NCI-H2081 treated with DMSO at 0.1 percent for 48 hours (cell line): ENCODE measurements around the gene SLC35E1.
A peak's percentile ranks its signal among the peaks of the same experiment; 100 is the strongest.
"Not testable (repeated sequence)": the region's sequence is repeated elsewhere in the genome, so short reads cannot be mapped to it uniquely, and the experiment has no call there.

ENCODE experiments used
- DNase-seq: peaks from one replicate; lab custom pipeline; 2025; lab: John Stamatoyannopoulos, UW

The SLC35E1 gene

GRCh38 chr19:16544473-16545231 is 27.6 kb downstream of the SLC35E1 start:
- DNase-seq: no peak

GRCh38 chr19:16543734-16544133 is 28.5 kb downstream of the SLC35E1 start:
- DNase-seq: not testable (repeated sequence)

DNA sequence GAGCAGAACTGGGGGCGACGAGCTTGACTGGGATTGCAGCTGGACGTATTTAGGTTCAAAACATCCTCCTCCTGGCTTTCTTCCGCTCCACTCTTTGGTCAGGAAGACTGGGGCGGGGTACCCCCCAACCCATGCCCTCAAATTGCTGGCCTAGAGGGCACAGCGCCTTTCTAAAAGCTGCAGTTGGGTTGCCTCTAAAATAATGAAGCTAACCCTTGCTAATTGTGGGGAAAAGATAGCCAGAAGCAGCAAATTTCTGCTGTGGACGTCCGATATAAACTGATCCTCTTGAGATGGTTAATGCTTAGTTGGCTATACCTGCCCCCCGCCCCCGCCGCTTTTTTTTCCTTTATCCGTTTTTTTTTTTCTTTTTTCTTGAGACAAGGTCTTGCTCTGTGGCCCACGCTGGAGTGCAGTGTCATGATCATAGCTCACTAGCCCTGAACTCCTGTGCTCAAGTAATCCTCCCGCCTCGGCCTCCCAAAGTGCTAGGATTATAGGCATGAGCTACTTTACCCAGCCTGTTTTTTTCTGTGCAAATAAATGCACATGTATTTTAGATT is 29.2 kb downstream of the SLC35E1 start:
- DNase-seq: no peak

- DNase-seq: peak; percentile 43
Measured at GRCh38 chr19:16542045-16542909, 29.9 kb downstream of the SLC35E1 start, which contains the start of gene CHERP. TSS of gene CHERP (minus strand) at chr19:16542437. CDS start at chr19:16542378, 59 bp downstream.

DNA sequence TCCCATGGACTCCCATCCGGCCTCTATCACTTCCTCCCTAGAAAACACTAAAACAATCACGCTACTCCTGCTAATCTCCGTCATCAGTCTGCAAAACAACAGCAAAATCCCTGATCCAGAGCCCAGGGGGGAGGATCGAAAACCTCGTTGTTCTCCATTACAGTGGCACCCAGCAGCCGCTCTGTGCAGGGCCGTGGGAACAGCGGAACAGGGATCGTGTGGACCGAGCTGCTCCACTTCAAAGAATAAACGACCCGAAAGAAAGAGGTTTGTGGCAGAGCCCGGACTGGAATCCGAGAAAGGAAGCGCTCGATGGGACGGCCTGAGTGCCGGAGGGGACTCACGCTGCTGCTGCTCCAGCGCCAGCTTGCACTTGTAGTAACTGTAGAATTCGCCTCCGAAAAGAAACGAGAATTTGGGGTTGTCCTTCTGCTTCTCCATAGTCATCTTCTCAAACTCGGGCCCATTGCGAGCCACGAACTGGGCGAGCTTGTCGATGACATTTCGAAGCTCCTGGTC is 30.6 kb downstream of the SLC35E1 start:
- no peak for DNase-seq

GRCh38 chr19:16540948-16541347 is 31.3 kb downstream of the SLC35E1 start:
- no peak for DNase-seq

DNA sequence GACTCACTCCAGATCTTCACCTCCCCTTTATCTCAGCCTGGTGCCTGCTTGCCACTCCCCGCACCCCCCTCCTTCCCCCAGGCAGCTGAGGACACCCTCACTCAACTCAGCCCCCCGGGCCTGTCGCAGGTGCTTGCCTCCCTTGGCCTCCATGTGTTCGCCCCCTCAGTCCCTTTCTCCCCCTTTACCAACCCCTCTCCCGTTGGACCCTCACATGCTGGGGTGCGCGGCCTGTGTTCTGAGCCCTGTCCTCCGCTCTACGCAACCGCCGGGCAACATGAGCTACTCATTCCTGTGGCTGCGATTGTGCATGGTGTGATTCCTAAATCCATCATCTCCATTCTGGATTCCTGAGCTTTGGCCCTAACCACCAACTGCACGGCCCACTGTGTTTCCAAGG is 35.1 kb downstream of the SLC35E1 start:
- DNase-seq: no peak

DNA sequence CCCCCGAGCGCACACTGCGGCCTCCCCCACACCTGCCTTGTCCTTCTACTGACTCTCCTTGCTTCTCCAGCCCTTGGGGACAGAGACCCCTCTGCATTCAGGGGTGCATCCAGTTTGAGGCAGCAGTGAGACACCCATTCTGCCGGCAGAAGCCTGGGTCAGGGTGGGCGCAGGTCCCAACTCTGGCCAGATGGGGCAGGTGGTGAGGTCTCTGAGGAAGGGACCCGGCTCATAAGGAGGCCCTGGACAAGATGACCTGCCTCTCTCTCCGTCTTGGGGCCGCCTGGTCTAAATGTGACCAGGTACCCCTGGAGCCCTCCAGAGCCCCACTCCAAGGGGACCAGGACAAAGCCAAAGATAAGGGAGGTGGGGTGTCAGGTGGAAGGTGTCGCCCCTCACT is 36.1 kb downstream of the SLC35E1 start:
- DNase-seq: no peak

DNA sequence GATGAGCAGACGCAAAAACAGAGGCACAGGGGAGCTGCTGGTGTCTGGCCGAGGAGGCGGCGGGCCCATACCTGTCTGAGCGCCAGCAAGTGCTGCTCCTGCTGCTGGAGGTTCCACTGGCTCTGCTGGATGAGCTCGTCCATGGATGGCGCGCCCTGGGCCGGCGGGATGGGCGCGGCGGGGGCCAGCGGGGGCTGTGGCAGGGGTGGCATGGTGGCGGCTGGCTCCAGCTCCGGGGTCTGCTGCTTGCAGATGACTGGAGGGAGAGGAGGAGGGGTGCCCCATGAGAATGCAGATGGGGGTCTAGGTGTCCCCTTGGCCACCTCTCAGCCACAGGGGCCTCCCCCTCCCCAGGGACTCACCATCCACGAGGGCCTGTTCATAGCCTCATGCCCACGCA is 36.8 kb downstream of the SLC35E1 start:
- DNase-seq: no peak

- DNase-seq: no peak
Measured at GRCh38 chr19:16532440-16533234, 39.6 kb downstream of the SLC35E1 start.

DNA sequence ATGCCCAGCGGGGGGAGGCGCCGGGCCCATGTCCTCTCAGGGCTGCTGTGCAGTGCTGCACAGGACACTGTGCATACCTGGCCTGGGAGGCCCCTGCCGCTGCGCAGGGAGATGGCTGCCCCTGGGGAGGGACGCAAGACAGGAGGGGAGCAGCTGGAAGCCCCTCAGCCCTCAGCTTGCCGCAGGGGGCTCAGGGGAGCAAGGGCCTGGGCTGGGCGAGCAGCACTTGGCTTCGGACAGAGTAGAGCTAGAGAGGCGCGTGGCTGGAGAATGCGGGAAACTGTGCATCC is 40.9 kb downstream of the SLC35E1 start:
- no peak for DNase-seq

- DNase-seq: no peak
Measured at GRCh38 chr19:16530540-16531379, 41.5 kb downstream of the SLC35E1 start.

DNA sequence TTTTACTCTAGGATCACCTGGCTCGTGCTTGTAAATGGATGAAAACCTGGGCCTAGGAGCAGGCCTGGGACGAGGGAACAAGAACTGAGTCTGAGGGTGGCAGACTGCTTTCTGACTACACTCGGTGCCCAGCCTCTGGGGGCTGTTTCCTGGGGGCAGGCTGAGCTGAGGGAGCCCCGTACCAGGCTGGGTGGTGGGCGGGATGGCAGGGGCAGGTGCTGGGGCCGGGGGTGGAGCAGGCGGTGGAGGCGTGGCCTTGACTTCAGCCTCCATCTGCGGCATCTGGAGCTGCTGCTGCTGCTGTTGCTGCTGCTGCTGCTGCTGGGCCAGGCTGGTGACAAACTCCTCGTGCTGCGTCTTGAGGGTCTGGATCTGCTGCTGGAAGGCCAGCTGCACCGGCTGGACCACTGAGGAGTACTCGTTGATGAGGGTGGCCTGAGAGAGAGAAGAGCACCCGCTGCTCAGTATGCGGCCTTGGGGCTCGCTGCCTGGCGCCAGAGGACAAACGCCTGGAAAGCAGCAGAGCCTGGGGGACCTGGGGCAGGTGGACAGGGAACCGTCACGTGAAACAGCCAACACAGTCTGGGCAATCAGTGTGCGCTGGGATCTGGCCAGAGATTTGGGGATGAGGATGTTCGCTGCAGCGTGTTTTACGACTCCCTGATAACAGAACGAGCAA is 42.6 kb downstream of the SLC35E1 start:
- DNase-seq: no peak

GRCh38 chr19:16527971-16528521 is 44.2 kb downstream of the SLC35E1 start:
- no peak for DNase-seq

- DNase-seq: no peak
Measured at GRCh38 chr19:16527334-16527935, 44.8 kb downstream of the SLC35E1 start.

- no peak for DNase-seq
Measured at GRCh38 chr19:16525751-16526481, 46.3 kb downstream of the SLC35E1 start.

GRCh38 chr19:16524991-16525734 is 47.1 kb downstream of the SLC35E1 start:
- no peak for DNase-seq
